Islet of Langerhans (tissue), 1 donor: ENCODE results near the gene ANXA6.

Experiments
- FAIRE-seq: peaks from one replicate; lab custom pipeline; 2011; peaks lifted over from hg19 to GRCh38; lab: Jason Lieb, UNC

Gene ANXA6

DNA sequence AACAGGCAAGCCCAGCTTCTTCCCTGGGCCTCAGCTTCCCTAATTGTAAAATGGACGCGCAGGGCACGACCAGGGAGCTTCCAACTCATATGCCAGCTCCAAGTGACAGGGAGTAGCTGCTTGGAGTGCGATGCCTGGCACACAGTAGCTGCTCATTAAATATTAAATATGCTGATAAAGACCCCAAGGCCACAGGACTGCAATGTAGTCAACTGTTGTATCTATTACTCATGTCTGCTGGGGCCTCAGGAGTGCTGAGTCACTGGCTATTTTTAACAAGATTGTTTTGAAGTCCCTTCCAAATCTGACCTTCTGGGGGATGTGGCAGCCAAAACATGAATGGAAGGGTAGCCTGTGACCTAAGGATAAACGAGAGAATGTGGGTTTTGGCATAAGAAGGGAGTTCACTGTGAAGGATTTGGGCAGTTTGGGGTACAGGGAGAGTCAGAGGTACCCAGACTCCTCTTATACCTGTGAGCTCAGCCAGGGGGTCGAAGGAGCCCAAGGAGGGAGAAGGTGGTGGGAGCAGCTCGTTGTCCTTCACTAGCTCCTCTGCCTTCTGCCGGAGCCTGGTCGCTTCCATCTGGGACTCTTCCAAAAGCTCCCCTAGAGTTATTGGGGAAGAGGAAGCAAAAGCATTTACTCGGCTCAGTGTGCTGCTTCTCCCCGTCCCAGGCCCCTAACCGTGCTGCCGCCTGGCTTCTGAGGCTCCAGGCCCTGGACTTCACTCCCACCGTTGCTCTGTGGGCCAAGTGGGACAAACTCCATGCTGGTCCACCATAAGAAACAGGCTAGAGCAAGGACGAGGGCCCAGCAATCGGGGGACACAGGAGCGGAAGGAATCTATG lies 94.2 kb downstream of the ANXA6 start:
- no peak for FAIRE-seq

DNA sequence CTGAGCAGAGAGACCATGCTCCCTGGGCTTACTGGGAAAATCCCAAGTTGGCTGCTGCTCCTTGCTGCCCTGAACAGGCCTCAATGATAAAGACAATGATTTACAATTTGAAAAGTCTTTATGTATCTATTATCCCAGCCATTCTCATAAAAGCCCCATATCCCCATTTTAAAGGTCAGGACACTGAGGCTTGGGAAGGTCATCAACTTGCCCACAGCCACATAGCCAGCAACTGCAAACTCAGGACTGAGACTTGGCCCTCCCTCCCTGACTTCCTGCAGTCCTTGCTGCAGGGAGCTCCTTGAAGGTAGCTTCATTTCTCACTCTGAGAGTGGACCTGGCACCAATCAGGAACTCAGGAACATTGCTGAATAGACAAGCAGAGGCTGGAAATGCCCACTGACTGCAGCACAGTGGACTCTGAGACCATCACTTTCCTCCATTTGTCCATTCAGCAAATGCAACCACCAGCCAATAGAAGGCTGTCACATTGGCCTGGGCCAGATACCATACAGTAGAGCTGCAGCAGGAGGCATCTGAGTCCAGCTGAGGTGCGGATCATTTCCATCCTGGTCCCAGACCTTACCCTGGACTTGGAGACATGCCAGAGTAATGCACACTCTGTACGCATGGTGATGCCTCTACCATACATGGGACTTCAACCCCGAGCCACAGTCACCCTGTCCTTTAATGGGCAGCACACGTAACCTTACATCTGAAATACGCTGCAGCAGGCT lies 95.0 kb downstream of the ANXA6 start:
- no peak for FAIRE-seq

DNA sequence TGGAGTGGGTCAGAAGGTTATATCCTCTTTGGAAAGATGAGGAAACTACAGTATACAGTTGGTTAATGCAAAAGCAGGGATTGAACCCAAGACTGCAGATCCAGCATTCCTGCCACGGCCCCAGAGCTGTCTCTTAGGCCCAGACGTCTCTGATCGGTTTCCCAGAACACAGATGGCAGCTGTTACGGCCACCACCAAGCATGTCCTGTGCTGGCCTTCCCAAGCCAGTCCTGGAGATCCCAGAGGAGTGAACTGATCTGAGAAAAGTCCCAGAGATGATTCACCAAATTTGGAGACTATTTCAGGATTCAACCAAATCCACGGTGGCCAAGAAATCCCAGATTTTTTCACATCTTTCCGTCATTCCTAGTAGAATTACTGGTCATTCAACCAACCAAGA lies 96.8 kb downstream of the ANXA6 start:
- no peak for FAIRE-seq

DNA sequence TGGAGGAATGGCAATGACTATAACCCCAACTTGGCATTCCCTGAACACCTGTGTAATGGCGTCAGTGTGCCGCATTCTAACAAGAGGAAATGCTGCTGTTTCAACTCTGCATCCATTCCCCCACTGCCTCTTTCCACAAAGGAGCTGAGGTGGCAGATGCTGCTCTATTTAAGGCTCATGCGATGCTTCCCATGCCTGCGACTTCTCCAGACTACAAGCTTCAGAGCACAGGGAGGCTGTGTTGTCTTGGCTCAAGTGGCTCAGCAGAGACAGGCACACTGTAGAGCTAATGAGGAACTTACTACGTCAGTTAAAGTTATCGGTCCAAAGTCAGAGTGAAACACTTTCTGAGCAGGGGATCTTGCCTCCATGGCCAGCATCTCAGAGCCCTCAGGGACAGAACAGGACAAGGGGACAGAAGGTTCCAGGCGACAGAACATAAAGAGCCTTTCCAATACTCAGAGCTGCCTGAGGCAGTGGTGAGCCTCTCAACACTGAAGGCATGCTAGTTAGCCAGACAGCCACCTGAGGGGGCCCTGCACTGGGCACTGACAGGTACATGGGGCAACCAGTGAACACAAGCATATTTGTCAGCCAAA lies 98.6 kb downstream of the ANXA6 start:
- no peak for FAIRE-seq

DNA sequence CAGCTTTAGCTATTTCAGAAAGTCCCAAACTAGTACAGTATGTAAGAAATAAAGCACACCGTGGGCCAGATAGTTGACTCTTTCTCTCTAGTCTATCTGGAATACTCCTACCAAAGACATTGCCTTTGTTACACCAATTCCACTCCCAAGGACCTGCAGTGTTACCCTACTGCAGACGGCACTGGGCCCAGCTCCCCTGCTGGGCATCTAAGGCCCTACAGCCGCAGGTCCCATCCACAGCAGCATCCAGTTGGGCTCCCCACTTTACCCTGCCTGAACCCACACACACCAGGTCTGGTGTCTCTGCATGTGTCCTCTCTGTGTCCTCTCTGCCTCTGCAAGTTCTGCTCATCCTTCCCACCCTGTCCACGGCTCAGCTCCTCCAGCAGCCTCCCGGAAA lies 99.3 kb downstream of the ANXA6 start:
- no peak for FAIRE-seq

DNA sequence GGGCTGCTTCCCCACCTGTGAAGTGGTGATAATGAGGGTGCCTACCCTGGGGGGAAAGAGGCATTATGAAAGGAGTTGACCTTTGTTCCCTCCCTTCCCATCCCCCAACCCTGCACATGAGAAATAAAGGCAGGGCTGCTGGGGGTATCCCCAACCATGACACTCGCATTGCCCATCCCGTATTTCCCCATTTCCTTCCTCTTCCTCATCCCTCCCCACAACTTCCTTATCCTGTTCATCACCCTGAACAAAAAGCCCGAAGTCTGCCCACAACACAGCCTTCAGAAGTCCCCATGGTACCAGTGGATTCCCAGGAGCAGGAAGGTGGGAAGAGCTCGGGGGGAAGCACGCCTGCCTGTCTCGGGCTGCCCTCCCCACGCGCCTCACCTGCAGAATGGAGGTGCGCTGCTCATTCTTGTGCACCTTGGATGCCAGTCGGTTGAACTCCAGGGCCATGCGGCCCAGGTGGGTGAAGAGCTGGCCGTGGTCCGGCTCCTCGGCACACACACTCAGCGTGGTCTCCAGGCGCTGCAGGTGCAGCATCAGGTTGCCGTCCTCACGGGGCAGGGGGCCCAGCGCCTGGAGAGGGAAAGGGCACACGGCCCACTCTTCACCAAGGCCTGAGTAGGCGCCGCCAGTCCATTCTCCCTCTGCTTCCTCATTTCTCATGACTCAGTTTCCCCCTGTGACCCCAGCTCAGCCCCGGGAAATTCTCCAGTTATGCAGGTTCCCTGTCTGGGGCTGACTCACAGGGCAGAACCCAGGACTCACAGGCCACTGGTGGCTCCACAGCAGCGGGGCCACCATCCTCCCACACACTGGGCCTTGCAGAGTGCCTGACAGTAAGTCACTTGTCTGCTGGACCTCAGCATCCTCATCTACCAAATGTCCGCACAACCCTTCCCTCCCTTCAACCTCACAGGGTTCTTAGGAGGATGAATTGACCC lies 100.9 kb downstream of the ANXA6 start:
- no peak for FAIRE-seq

DNA sequence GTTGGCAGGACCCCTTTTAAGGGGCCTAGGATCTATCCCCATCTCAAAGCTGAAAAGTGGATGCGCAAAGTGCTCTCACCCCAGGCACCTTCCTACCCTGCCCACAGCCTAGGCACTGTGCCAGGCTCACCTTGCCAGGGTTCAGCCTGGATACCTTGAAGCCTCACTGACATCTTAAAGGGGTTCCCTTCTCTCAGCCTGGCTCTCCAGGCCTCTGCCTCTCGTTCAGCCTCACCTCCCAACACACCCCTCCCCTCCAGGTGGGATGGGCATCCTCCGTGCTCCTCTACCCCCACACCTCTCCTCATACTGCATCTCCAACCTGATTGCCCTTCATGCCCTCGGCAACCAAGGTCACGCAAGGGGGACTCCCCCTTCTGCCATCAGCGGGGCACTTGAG lies 102.2 kb downstream of the ANXA6 start:
- no peak for FAIRE-seq

DNA sequence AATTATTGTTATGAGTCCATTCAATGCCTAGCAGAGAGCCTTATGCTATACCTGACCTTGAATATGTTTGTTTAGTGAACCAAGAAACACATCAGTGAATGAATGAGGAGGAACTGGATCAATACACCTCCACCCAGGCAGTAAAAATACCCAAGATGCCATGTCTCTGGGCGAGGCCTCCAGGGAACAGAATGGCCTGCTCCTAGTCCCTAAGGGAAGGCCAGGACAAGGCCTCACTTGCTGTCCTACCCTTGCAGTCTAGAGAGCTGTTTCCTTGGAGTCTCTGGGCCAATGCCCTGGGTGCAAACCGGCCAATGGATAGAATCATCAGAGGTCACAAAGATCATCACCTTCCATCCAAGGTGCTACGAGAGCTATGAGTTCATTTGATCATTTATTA lies 102.9 kb downstream of the ANXA6 start:
- no peak for FAIRE-seq

DNA sequence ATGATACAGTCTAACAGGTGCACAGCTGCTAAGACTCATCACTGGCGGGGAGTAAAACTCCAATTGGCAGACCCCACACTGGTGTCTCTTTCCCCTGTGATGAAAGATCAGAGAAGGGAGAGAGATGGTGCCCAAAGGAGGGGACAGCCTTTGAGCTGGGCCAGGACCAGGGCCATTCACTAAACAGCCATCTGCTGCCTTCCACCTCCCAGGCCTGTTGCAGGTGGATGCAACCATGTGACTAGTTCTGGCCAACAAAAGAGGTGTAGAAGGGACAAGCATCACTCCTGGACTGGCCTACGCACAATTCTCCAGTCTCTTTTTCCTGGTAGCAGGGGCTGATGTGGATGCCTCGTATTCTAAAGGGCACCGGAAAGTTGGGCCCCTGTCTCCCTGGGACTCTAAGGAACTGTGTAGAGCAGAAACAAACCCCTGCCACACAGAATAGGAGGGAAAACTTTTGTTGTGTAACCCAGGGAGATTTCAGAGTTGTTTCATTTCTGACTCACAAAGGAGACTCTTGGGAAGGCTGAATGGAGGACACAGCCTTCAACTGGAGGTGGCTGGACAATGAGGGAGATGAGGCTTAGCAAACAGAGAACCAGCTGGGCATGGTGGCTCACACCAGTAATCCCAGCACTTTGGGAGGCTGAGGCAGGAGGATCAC lies 103.7 kb downstream of the ANXA6 start:
- no peak for FAIRE-seq

DNA sequence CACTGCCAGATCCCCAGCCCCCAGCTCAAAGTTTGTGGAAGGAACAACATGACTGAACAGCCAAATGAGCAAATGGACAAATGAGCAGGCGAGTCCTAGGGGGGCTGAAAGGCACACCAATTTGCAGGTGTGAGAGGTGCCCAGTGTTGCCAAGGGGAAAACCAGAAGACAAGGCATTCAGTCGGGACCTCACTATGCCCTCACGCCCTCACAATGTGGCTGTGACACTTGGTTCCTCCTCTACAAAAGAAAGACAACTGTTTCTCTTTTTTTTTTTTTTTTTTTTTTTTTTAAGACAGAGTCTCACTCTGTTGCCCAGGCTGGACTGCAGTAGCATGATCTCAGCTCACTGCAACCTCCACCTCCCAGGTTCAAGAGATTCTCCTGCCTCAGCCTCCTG lies 104.7 kb downstream of the ANXA6 start:
- no peak for FAIRE-seq

DNA sequence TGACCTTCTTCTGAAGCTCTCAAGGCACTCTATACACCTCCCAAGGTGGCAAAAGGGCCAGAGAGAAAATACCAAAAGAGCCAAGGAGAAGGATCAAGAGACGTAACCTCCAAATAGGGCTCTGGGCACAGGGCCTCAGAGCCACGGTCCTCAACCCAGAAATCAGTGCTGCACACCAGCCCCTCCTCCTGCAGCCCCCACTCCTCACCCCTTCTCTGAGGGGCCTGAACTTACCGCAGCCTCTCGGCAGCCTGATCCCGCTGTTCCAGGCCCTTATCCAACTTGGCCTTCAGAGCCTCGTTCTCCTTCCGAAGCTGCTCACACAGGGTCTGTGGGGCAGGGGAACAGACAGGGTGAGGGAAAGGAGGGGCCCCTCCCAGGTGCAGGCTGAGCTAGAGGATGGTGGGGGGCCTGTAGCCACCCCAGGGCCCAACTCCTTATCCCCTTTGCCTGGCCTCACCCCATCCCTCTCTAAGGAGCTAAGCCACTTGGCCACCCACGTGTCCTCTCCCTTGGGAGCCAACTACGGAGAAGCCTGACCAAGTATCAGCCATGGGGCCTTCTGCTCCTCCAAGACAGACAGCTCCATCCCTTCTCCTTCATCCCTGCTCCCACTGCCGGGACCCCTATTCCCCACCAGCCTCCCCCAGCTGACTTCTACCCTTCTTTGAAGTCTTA lies 105.5 kb downstream of the ANXA6 start:
- FAIRE-seq, result no peak

DNA sequence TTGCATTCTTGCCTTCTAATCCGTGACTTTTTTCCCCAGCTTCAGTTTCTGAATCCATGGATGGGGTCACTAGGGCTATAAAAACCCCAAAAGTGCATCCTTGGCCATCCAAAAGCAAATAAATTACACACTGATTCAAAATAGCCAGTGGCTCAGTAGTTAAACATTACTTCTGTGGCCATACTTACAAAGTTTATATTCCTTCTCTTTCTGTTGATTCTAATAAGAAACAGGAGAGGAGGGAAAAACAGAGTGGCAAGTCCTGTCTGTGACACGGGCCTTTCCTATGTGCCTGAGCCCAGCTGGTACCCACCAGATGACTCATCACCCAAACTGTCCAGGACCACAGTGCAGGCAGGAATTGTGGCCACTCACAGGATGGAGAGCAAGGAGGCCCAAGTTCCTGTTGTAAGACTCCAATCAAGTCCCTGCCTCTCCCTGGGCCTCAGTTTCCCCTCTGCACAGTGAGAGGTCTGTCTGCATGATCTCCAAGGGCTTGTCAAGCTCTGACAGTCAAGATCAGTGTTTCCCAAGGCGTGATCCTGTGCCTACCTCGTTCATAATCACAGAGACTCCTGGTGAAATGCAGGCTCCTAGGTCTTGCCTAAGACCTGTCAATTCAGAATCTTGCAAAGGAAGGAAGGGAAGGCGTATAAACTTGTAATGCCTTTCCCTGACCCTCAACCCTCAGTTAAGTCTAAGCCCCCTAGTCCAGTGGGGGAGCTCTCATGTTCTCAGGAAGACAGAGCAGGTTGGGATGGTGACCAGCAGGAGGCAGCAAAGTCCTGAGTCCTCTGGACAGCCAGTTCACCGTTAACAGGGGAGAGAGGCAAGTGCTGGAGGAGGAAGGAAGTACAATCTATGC lies 106.3 kb downstream of the ANXA6 start:
- no peak for FAIRE-seq
